HEK293 (cell line): ENCODE data around the gene TUBGCP3.

Experiments used
- CTCF ChIA-PET: fragments of 350-600 bp; formaldehyde crosslinking; extraction: SDS; loops from one replicate; lab custom pipeline; 2021; ENCODE audit warnings: antibody characterized with exemption; lab: Yijun Ruan, JAX
- POLR2A ChIA-PET: fragments of 300-600 bp; formaldehyde crosslinking; extraction: SDS; loops from one replicate; lab custom pipeline; 2020; ENCODE audit warnings: antibody characterized with exemption, inconsistent platforms; lab: Yijun Ruan, JAX
- H3K27ac ChIP-seq: fragments of 200-500 bp; sonication (Bioruptor generic); 2 replicates; pipeline ENCODE4 v1.5.1; 2014; ENCODE audit warnings: low read depth, low read length, control low read depth, inconsistent platforms; ENCODE audit errors: extremely low read depth
- H3K36me3 ChIP-seq, 2 experiments: fragments of 200-500 bp in 1 of 2; sonication (Bioruptor generic) in 1 of 2; 1 replicate in 1 of 2; 2 replicates in 1 of 2; pipeline ENCODE4 v1.5.1; 2014 to 2017; ENCODE audit warnings: inconsistent platforms in 2 of 2, low read length in 2 of 2; ENCODE audit not compliant: control insufficient read depth in 2 of 2, insufficient read depth in 1 of 2
- H3K4me1 ChIP-seq: fragments of 200-500 bp; sonication (Bioruptor generic); 2 replicates; pipeline ENCODE4 v1.5.1; 2014; ENCODE audit warnings: mild to moderate bottlenecking, low read length, inconsistent platforms; ENCODE audit not compliant: control insufficient read depth, insufficient read depth
- H3K4me3 ChIP-seq: 2 replicates; pipeline ENCODE4 v1.5.1; 2011; ENCODE audit warnings: low read depth, mild to moderate bottlenecking, control low read depth, low read length, moderate library complexity
- H3K9me3 ChIP-seq: fragments of 200-500 bp; sonication (Bioruptor generic); 2 replicates; pipeline ENCODE4 v1.5.1; 2014; ENCODE audit warnings: low read depth, low read length, inconsistent platforms; ENCODE audit not compliant: control insufficient read depth, insufficient read depth
- HIC1 ChIP-seq: fragments of 450-650 bp; formaldehyde crosslinking; IDR thresholded peaks from 2 replicates; pipeline ENCODE4 v1.5.1; 2016; ENCODE audit warnings: missing biosample characterization, missing genetic modification characterization
- PRDM6 ChIP-seq: fragments of 450-650 bp; formaldehyde crosslinking; IDR thresholded peaks from 2 replicates; pipeline ENCODE4 v1.5.1; 2017; ENCODE audit warnings: missing biosample characterization, missing genetic modification characterization
- YY1 ChIP-seq: fragments of 450-650 bp; formaldehyde crosslinking; IDR thresholded peaks from 2 replicates; pipeline ENCODE4 v1.5.1; 2018; ENCODE audit warnings: missing biosample characterization, missing genetic modification characterization
- ZBTB17 ChIP-seq: fragments of 450-650 bp; formaldehyde crosslinking; IDR thresholded peaks from 2 replicates; pipeline ENCODE4 v1.5.1; 2016; ENCODE audit warnings: missing biosample characterization, missing genetic modification characterization
- ZFP37 ChIP-seq: fragments of 450-650 bp; formaldehyde crosslinking; IDR thresholded peaks from 2 replicates; pipeline ENCODE4 v1.5.1; 2016; ENCODE audit warnings: missing biosample characterization, missing genetic modification characterization
- ZFP41 ChIP-seq: fragments of 450-650 bp; formaldehyde crosslinking; IDR thresholded peaks from 2 replicates; pipeline ENCODE4 v1.5.1; 2016; ENCODE audit warnings: missing biosample characterization, missing genetic modification characterization, borderline replicate concordance
- ZNF10 ChIP-seq: fragments of 450-650 bp; formaldehyde crosslinking; IDR thresholded peaks from 2 replicates; pipeline ENCODE4 v1.5.1; 2017; ENCODE audit warnings: missing biosample characterization, missing genetic modification characterization
- ZNF146 ChIP-seq: fragments of 450-650 bp; formaldehyde crosslinking; IDR thresholded peaks from 2 replicates; pipeline ENCODE4 v1.5.1; 2016; ENCODE audit warnings: missing biosample characterization, missing genetic modification characterization
- ZNF16 ChIP-seq: fragments of 450-650 bp; formaldehyde crosslinking; IDR thresholded peaks from 2 replicates; pipeline ENCODE4 v1.5.1; 2016; ENCODE audit warnings: low read depth, missing biosample characterization, missing genetic modification characterization
- ZNF266 ChIP-seq: fragments of 450-650 bp; formaldehyde crosslinking; IDR thresholded peaks from 2 replicates; pipeline ENCODE4 v1.5.1; 2016; ENCODE audit warnings: missing biosample characterization, missing genetic modification characterization, low read depth
- ZNF341 ChIP-seq: fragments of 450-650 bp; formaldehyde crosslinking; IDR thresholded peaks from 2 replicates; pipeline ENCODE4; 2016; ENCODE audit warnings: low read depth, missing biosample characterization, missing genetic modification characterization
- ZNF830 ChIP-seq: fragments of 450-650 bp; IDR thresholded peaks from 2 replicates; pipeline ENCODE4 v1.5.0; 2018; ENCODE audit warnings: missing biosample characterization, missing genetic modification characterization, low read depth, mild to moderate bottlenecking, moderate library complexity
- ZSCAN18 ChIP-seq: fragments of 450-650 bp; formaldehyde crosslinking; IDR thresholded peaks from 2 replicates; pipeline ENCODE4 v1.5.1; 2016; ENCODE audit warnings: missing biosample characterization, missing genetic modification characterization
- TF ChIP-seq, protein P1 (sequence below): fragments of 450-650 bp; formaldehyde crosslinking; IDR thresholded peaks from 2 replicates; pipeline ENCODE4 v1.5.1; 2016; ENCODE audit warnings: missing biosample characterization, missing genetic modification characterization, borderline replicate concordance
- TF ChIP-seq, protein P2 (sequence below): fragments of 450-650 bp; formaldehyde crosslinking; IDR thresholded peaks from 2 replicates; pipeline ENCODE4 v1.5.1; 2016; ENCODE audit warnings: missing biosample characterization, missing genetic modification characterization

Gene TUBGCP3

GRCh38 chr13:112606109-112607001, 18.4 kb upstream of the TUBGCP3 start (continued):
- 0 out of 2 replicates have a peak, but pooled peaks have one; percentile 27 for TF ChIP-seq ZFP37 (tag by site-specific recombination)

- H3K36me3 ChIP-seq = no peaks in the 10 kb centered on the region
- no peak overlapping the region for H3K27ac ChIP-seq
- H3K9me3 ChIP-seq = no peaks in the 10 kb centered on the region
- ChIA-PET CTCF (interaction anchor here (0.7 to 2.4 kb wide), 15 partner anchors 11 to 514 kb away, joined by 3 to 9 read pairs (median 4); no protein-coding TSS in a partner anchor), POLR2A (interaction anchor here (2.4 kb wide), 1 partner anchor 18 kb away, joined by 9 read pairs; the partner anchor contains the start of gene TUBGCP3)
- no peak overlapping the region for H3K4me3 ChIP-seq
- TF ChIP-seq YY1 (tag by site-specific recombination) = peak; percentile 43; the same call in 1 of the 2 replicates
- TF ChIP-seq, protein P1, sequence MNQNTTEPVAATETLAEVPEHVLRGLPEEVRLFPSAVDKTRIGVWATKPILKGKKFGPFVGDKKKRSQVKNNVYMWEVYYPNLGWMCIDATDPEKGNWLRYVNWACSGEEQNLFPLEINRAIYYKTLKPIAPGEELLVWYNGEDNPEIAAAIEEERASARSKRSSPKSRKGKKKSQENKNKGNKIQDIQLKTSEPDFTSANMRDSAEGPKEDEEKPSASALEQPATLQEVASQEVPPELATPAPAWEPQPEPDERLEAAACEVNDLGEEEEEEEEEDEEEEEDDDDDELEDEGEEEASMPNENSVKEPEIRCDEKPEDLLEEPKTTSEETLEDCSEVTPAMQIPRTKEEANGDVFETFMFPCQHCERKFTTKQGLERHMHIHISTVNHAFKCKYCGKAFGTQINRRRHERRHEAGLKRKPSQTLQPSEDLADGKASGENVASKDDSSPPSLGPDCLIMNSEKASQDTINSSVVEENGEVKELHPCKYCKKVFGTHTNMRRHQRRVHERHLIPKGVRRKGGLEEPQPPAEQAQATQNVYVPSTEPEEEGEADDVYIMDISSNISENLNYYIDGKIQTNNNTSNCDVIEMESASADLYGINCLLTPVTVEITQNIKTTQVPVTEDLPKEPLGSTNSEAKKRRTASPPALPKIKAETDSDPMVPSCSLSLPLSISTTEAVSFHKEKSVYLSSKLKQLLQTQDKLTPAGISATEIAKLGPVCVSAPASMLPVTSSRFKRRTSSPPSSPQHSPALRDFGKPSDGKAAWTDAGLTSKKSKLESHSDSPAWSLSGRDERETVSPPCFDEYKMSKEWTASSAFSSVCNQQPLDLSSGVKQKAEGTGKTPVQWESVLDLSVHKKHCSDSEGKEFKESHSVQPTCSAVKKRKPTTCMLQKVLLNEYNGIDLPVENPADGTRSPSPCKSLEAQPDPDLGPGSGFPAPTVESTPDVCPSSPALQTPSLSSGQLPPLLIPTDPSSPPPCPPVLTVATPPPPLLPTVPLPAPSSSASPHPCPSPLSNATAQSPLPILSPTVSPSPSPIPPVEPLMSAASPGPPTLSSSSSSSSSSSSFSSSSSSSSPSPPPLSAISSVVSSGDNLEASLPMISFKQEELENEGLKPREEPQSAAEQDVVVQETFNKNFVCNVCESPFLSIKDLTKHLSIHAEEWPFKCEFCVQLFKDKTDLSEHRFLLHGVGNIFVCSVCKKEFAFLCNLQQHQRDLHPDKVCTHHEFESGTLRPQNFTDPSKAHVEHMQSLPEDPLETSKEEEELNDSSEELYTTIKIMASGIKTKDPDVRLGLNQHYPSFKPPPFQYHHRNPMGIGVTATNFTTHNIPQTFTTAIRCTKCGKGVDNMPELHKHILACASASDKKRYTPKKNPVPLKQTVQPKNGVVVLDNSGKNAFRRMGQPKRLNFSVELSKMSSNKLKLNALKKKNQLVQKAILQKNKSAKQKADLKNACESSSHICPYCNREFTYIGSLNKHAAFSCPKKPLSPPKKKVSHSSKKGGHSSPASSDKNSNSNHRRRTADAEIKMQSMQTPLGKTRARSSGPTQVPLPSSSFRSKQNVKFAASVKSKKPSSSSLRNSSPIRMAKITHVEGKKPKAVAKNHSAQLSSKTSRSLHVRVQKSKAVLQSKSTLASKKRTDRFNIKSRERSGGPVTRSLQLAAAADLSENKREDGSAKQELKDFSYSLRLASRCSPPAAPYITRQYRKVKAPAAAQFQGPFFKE (tag by site-specific recombination) = no peak
- H3K4me1 ChIP-seq = peaks cover 7% of the 10 kb centered on the region; the same call in 1 of the 2 replicates
Observed at GRCh38 chr13:112605531-112605990, 17.6 kb upstream of the TUBGCP3 start.

GRCh38 chr13:112603641-112604225, 15.8 kb upstream of the TUBGCP3 start:
- no peaks in the 10 kb centered on the region for H3K36me3 ChIP-seq
- H3K4me3 ChIP-seq = no peak overlapping the region
- H3K27ac ChIP-seq = no peak overlapping the region
- ChIA-PET POLR2A (no interaction called here), CTCF (interaction anchor here (0.6 to 1.2 kb wide), 4 partner anchors 13 to 974 kb away, joined by 3 to 6 read pairs (median 3); no protein-coding TSS in a partner anchor)
- H3K4me1 ChIP-seq = peaks cover 7% of the 10 kb centered on the region; the same call in 1 of the 2 replicates
- H3K9me3 ChIP-seq = no peaks in the 10 kb centered on the region
- TF ChIP-seq ZSCAN18 (tag by site-specific recombination) (no peak), ZBTB17 (tag by site-specific recombination) (peak; percentile 89), ZNF830 (tag by site-specific recombination) (no peak), HIC1 (tag by site-specific recombination) (no peak), ZNF10 (tag by site-specific recombination) (no peak), ZNF266 (tag by site-specific recombination) (no peak), ZNF16 (tag by site-specific recombination) (no peak), ZNF341 (peak; percentile 88), ZFP41 (tag by site-specific recombination) (no peak), ZNF146 (tag by site-specific recombination) (no peak), PRDM6 (tag by site-specific recombination) (0 out of 2 replicates have a peak, but pooled peaks have one; percentile 11)
- TF ChIP-seq, protein P2, sequence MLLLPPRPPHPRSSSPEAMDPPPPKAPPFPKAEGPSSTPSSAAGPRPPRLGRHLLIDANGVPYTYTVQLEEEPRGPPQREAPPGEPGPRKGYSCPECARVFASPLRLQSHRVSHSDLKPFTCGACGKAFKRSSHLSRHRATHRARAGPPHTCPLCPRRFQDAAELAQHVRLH (tag by site-specific recombination) = no peak
